Suprapubic skin (tissue), 4 donors: ENCODE measurements around the gene KIF16B.

Experiments used
- EP300 ChIP-seq: sonication (generic); formaldehyde crosslinking; IDR thresholded peaks from one replicate; pipeline ENCODE4 v1.6.1; 2017; ENCODE audit warnings: antibody characterized with exemption
- POLR2A ChIP-seq, 2 donors: fragments of 450-650 bp; IDR thresholded peaks; one replicate each; pipeline ENCODE4 v1.6.1; 2017; ENCODE audit warnings: antibody characterized with exemption in 2 of 2, mild to moderate bottlenecking in 2 of 2, moderate library complexity in 2 of 2
- POLR2AphosphoS5 ChIP-seq, 3 donors: sonication (generic); formaldehyde crosslinking; IDR thresholded peaks; one replicate each; pipeline ENCODE4 v1.6.1; 2017; ENCODE audit warnings: antibody characterized with exemption in 3 of 3
- TF ChIP-seq, protein P1 (sequence below), 2 donors: fragments of 200-600 bp in 1 of 2; fragments of 450-650 bp in 1 of 2; sonication (generic) in 1 of 2; IDR thresholded peaks; one replicate each; pipeline ENCODE4 v1.5.1; 2016 to 2019; ENCODE audit warnings: antibody characterized with exemption in 2 of 2, mild to moderate bottlenecking in 1 of 2, moderate library complexity in 1 of 2

DNA sequence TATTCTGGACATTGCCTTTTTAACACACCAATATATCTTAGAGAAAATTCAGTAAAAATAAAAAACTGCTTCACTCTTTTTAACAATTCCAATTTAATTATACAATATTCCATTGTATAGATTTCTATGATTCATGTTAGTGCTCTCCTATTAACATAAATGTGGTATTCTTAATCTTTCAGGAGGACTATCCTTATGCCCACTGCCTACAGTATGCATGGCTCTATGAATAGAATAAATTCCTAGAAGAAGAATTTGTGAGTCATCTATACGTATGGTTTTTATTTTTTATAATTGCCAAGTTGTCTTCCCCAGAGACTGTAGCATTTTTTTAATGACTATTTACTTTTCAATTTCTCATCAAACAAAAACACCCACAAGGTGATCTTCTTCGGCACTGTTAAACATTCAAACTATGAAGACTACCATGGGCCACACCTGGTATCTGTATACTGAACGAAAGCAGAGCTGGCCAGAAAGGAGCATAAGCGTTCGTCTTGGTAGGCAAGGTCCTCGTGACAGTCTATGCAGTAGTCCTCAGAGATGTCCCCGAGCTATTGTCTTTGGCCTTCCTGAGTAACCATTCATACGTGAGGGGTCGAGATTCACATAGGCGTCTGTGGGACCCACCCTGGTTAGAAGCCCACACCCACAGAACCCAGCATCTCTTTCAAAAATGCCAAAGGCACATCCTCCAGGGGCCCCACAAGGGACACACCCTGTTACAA is 74.6 kb downstream of the KIF16B start:
- TF ChIP-seq, protein P1, sequence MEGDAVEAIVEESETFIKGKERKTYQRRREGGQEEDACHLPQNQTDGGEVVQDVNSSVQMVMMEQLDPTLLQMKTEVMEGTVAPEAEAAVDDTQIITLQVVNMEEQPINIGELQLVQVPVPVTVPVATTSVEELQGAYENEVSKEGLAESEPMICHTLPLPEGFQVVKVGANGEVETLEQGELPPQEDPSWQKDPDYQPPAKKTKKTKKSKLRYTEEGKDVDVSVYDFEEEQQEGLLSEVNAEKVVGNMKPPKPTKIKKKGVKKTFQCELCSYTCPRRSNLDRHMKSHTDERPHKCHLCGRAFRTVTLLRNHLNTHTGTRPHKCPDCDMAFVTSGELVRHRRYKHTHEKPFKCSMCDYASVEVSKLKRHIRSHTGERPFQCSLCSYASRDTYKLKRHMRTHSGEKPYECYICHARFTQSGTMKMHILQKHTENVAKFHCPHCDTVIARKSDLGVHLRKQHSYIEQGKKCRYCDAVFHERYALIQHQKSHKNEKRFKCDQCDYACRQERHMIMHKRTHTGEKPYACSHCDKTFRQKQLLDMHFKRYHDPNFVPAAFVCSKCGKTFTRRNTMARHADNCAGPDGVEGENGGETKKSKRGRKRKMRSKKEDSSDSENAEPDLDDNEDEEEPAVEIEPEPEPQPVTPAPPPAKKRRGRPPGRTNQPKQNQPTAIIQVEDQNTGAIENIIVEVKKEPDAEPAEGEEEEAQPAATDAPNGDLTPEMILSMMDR (IDR thresholded peaks at IDR 0.05): no peak
- TF ChIP-seq POLR2A (IDR thresholded peaks at IDR 0.05): no peak
- no peak for TF ChIP-seq POLR2AphosphoS5 (IDR thresholded peaks at IDR 0.05)
- no peak for TF ChIP-seq EP300
